CD4-positive, alpha-beta memory T cell (primary cell): ENCODE data around the gene TOB1. TPM values are rescaled to one million over a fixed set of nuclear protein-coding genes. Genes with fewer than 3 reads are reported as not detected.

Experiments used
- CTCF ChIA-PET: fragments of 350-600 bp; sonication (Branson Sonifier 250); formaldehyde crosslinking; loops from one replicate; lab custom pipeline; 2021; ENCODE audit warnings: inconsistent platforms; ENCODE audit not compliant: partially characterized antibody; lab: Charles Lee
- POLR2A ChIA-PET: fragments of 350-600 bp; sonication (Branson Sonifier 250); formaldehyde crosslinking; loops from one replicate; lab custom pipeline; 2021; ENCODE audit not compliant: partially characterized antibody; lab: Charles Lee
- DNase-seq, 5 donors: peaks; one replicate each; pipeline versions ENCODE4 v3.0.0 to v3.0.0-alpha.2; 2020 to 2022; ENCODE audit warnings: mixed read lengths in 1 of 5
- H3K27ac ChIP-seq: one replicate; pipeline ENCODE4 v1.7.0; 2013; ENCODE audit warnings: low read depth, low read length
- H3K27me3 ChIP-seq: 2 replicates; pipeline ENCODE4 v1.7.0; 2013; ENCODE audit warnings: mild to moderate bottlenecking, low read length, moderate library complexity; ENCODE audit not compliant: insufficient read depth
- H3K36me3 ChIP-seq: 2 replicates; pipeline ENCODE4 v1.7.0; 2013; ENCODE audit warnings: mild to moderate bottlenecking, low read length, moderate library complexity; ENCODE audit not compliant: insufficient read depth
- H3K4me1 ChIP-seq: 2 replicates; pipeline ENCODE4 v1.7.0; 2013; ENCODE audit warnings: mild to moderate bottlenecking, low read length, moderate library complexity; ENCODE audit not compliant: insufficient read depth
- H3K4me3 ChIP-seq, 2 donors: one replicate each; pipeline ENCODE4 v1.7.0; 2013; ENCODE audit warnings: low read length in 2 of 2, mild to moderate bottlenecking in 1 of 2
- H3K9me3 ChIP-seq, 2 donors: one replicate each; pipeline ENCODE4 v1.7.0; 2013; ENCODE audit warnings: low read length in 2 of 2, control low read depth in 1 of 2; ENCODE audit not compliant: control insufficient read depth in 1 of 2
- H3K27ac Mint-ChIP-seq, 7 donors: one replicate each; pipeline ENCODE4 v1.8.0; 2020 to 2021; ENCODE audit warnings: mixed read lengths in 7 of 7, mild to moderate bottlenecking in 6 of 7, inconsistent platforms in 3 of 7, moderate library complexity in 3 of 7
- H3K27me3 Mint-ChIP-seq, 2 donors: one replicate each; pipeline ENCODE4 v1.8.0; 2020 to 2021; ENCODE audit warnings: mixed read lengths in 2 of 2
- H3K36me3 Mint-ChIP-seq, 2 donors: one replicate each; pipeline ENCODE4 v1.8.0; 2020 to 2021; ENCODE audit warnings: mixed read lengths in 2 of 2, inconsistent platforms in 1 of 2, mild to moderate bottlenecking in 1 of 2
- H3K4me1 Mint-ChIP-seq, 4 donors: one replicate each; pipeline ENCODE4 v1.8.0; 2020 to 2021; ENCODE audit warnings: mixed read lengths in 4 of 4, mild to moderate bottlenecking in 1 of 4
- H3K4me3 Mint-ChIP-seq, 8 donors: one replicate each; pipeline ENCODE4 v1.8.0; 2020 to 2021; ENCODE audit warnings: mixed read lengths in 8 of 8, mild to moderate bottlenecking in 7 of 8, moderate library complexity in 6 of 8, inconsistent platforms in 3 of 8
- H3K9me3 Mint-ChIP-seq, 8 donors: one replicate each; pipeline ENCODE4 v1.8.0; 2020 to 2021; ENCODE audit warnings: mixed read lengths in 8 of 8, mild to moderate bottlenecking in 5 of 8, inconsistent platforms in 3 of 8, moderate library complexity in 1 of 8
- intact Hi-C: fragments of 100-400 bp; cut with micrococcal nuclease; formaldehyde crosslinking; loops from one replicate; pipeline ENCODE4 v1.15.1; 2023
- polyA plus RNA-seq, 2 donors: library from polyadenylated mRNA; unstranded; fragments of 300-500 nt; fragmentation: Illumina TruSeq; gene quantifications; one replicate each; pipeline ENCODE4 v1.2.3, GENCODE V29; 2021
- total RNA-seq, 2 experiments: library from RNA; stranded (reverse); gene quantifications; one replicate each; pipeline ENCODE4 v1.2.3, GENCODE V29; 2021

Gene TOB1
- total and polyA plus RNA-seq, 4 experiments from 2014 or later, result 74.3 to 104 (median 98.0) TPM

GRCh38 chr17:50889528-50890118, 23.5 kb upstream of the TOB1 start:
- Mint-ChIP-seq H3K36me3 (no peaks in the 10 kb centered on the region), H3K27me3 (no peaks in the 10 kb centered on the region), H3K4me3 (no peak overlapping the region), H3K27ac (peak overlapping the region in 1 of 7 donors; percentile 80), H3K9me3 (peaks cover 0 to 2% (median 0%) of the 10 kb centered on the region in 8 donors), H3K4me1 (peaks cover 15 to 29% (median 22%) of the 10 kb centered on the region in 4 donors)
- ChIA-PET POLR2A (interaction anchor here (1.8 to 8.8 kb wide), 2 partner anchors 13 to 23 kb away, joined by 5 to 116 read pairs; partner anchors contain the start of gene TOB1), CTCF (interaction anchor here (0.9 to 2.1 kb wide), 3 partner anchors 15 to 37 kb away, joined by 3 to 4 read pairs (median 3); no protein-coding TSS in a partner anchor)
- DNase-seq, result no peak
- H3K4me1 ChIP-seq, result peaks cover 20% of the 10 kb centered on the region
- no peaks in the 10 kb centered on the region for H3K9me3 ChIP-seq
- no peaks in the 10 kb centered on the region for H3K27me3 ChIP-seq
- H3K27ac ChIP-seq, result no peak overlapping the region
- intact Hi-C loops, result no loop called here
- no peak overlapping the region for H3K4me3 ChIP-seq
- no peaks in the 10 kb centered on the region for H3K36me3 ChIP-seq

- Histone ChIP-seq H3K9me3 (no peaks in the 10 kb centered on the region), H3K4me1 (peaks cover 20% of the 10 kb centered on the region), H3K27ac (no peak overlapping the region), H3K36me3 (no peaks in the 10 kb centered on the region), H3K4me3 (no peak overlapping the region), H3K27me3 (no peaks in the 10 kb centered on the region)
- intact Hi-C loops, result loop anchor here (2.0 kb wide), 1 partner anchor 21 kb away; the partner anchor contains the start of gene TOB1
- ChIA-PET POLR2A (interaction anchor here (0.9 to 8.8 kb wide), 8 partner anchors 9 to 57 kb away, joined by 3 to 116 read pairs (median 6); partner anchors contain the start of gene TOB1), CTCF (interaction anchor here (1.3 to 1.8 kb wide), 4 partner anchors 14 to 35 kb away, joined by 3 to 13 read pairs (median 5); partner anchors contain the start of gene TOB1)
- H3K4me3 Mint-ChIP-seq, result peak overlapping the region in 4 of 8 donors; percentile 4 to 26 (median 20)
- DNase-seq, result no peak
- no peaks in the 10 kb centered on the region for H3K27me3 Mint-ChIP-seq
- H3K4me1 Mint-ChIP-seq, result peaks cover 19 to 40% (median 27%) of the 10 kb centered on the region in 4 donors
- H3K27ac Mint-ChIP-seq, result peak overlapping the region in 4 of 7 donors; percentile 13 to 70 (median 62)
- peaks cover 0 to 5% (median 0%) of the 10 kb centered on the region in 8 donors for H3K9me3 Mint-ChIP-seq
- H3K36me3 Mint-ChIP-seq, result no peaks in the 10 kb centered on the region
Observed at GRCh38 chr17:50887705-50888245, 21.6 kb upstream of the TOB1 start.

GRCh38 chr17:50884439-50885311, 18.5 kb upstream of the TOB1 start:
- peak overlapping the region in 4 of 7 donors; percentile 71 to 88 (median 80) for H3K27ac Mint-ChIP-seq
- peaks cover 27% of the 10 kb centered on the region for H3K4me1 ChIP-seq
- H3K36me3 ChIP-seq, result no peaks in the 10 kb centered on the region
- H3K9me3 ChIP-seq, result no peaks in the 10 kb centered on the region
- H3K9me3 Mint-ChIP-seq, result peaks cover 0 to 5% (median 0%) of the 10 kb centered on the region in 8 donors
- H3K4me3 ChIP-seq, result no peak overlapping the region
- H3K27me3 ChIP-seq, result no peaks in the 10 kb centered on the region
- intact Hi-C loops, result no loop called here
- H3K4me1 Mint-ChIP-seq, result peaks cover 26 to 49% (median 34%) of the 10 kb centered on the region in 4 donors
- CTCF ChIA-PET, result interaction anchor here (0.9 to 1.6 kb wide), 3 partner anchors 25 to 33 kb away, joined by 3 read pairs; no protein-coding TSS in a partner anchor
- DNase-seq, result no peak
- H3K4me3 Mint-ChIP-seq, result no peak overlapping the region
- no peaks in the 10 kb centered on the region for H3K36me3 Mint-ChIP-seq
- POLR2A ChIA-PET, result interaction anchor here (1.2 to 8.8 kb wide), 3 partner anchors 13 to 26 kb away, joined by 3 to 116 read pairs (median 8); partner anchors contain the start of gene TOB1
- no peaks in the 10 kb centered on the region for H3K27me3 Mint-ChIP-seq
- H3K27ac ChIP-seq, result no peak overlapping the region

DNA sequence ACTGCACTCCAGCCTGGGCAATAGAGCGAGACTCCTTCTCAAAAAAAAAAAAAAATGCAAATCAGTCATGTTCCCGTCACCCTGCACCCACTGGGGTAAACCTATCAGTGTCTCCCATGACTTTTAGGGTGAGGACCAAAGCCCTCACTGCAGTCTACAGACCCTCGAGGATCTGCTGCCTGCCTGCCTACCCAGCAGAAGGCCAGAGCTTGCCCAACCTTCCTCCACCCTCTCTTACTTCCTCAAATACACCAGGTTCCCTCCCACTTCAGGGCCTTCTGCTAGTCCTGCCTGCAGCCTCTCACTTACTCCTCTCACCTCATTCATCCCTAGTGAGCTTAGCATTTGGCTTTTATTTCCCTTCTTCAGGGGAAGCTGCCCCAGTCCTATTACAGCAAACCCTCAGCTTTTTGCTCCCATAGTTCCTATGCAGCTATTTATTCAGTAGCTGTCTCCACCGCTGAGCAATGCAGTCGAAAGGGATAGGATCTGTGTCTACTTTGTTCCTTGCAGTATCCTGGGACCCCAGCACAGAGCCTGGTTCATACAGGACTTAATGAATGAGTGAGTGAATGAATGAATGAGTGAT, 17.8 kb upstream of the TOB1 start:
- H3K9me3 Mint-ChIP-seq, result peaks cover 0 to 5% (median 0%) of the 10 kb centered on the region in 8 donors
- intact Hi-C loops, result no loop called here
- Histone ChIP-seq H3K27ac (no peak overlapping the region), H3K27me3 (no peaks in the 10 kb centered on the region), H3K9me3 (no peaks in the 10 kb centered on the region), H3K4me1 (peaks cover 27% of the 10 kb centered on the region), H3K36me3 (no peaks in the 10 kb centered on the region), H3K4me3 (no peak overlapping the region)
- DNase-seq, result no peak
- no peaks in the 10 kb centered on the region for H3K27me3 Mint-ChIP-seq
- peaks cover 26 to 44% (median 31%) of the 10 kb centered on the region in 4 donors for H3K4me1 Mint-ChIP-seq
- H3K36me3 Mint-ChIP-seq, result no peaks in the 10 kb centered on the region
- peak overlapping the region in 1 of 8 donors; percentile 25 for H3K4me3 Mint-ChIP-seq
- peak overlapping the region in 5 of 7 donors; percentile 14 to 88 (median 71) for H3K27ac Mint-ChIP-seq
- ChIA-PET POLR2A (interaction anchor here (2.2 to 8.8 kb wide), 2 partner anchors 12 to 18 kb away, joined by 8 to 116 read pairs; partner anchors contain the start of gene TOB1), CTCF (interaction anchor here (1.4 to 1.6 kb wide), 2 partner anchors 30 to 32 kb away, joined by 3 read pairs; no protein-coding TSS in a partner anchor)

DNA sequence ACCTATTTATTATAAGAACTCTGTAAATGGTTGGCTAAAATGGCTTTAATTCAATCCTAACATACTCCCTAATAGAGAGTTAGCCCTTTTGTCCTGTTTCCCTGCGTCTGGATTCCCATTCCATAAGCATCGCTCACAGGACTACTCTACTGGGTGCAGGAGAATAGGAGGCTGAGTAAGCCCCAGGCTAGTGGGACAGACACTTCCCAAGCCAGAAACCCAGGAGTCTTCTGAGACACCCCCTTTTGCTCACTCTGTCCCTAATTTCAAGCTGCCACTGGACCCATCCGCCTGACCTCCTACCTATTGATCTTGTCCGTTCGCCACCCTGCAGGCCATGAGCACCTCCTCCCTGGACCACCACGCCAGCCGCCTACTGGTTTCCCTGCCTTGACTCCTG, 16.7 kb upstream of the TOB1 start:
- Mint-ChIP-seq H3K4me1 (peaks cover 24 to 42% (median 29%) of the 10 kb centered on the region in 4 donors), H3K27me3 (no peaks in the 10 kb centered on the region)
- POLR2A ChIA-PET, result interaction anchor here (2.2 to 8.8 kb wide), 2 partner anchors 11 to 17 kb away, joined by 8 to 116 read pairs; partner anchors contain the start of gene TOB1

DNA sequence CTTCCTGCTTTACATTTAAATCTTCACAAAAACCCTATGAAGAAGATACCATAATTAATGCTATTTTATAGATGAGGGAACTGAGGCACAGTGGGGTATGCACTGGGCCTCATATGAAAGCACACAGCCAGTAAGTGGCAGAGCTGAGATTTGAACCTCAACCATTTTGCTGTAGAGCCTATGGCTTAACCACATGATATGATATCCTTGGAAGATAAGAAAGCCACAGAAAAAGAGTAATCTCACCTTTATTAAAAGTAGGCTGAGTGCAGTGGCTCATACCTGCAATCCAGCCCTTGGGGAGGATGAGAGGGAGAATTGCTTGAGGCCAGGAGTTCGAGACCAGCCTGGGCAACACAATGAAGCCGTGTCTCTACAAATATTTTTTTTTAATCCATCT, 15.0 kb upstream of the TOB1 start:
- intact Hi-C loops, result no loop called here
- POLR2A ChIA-PET, result interaction anchor here (1.0 to 8.7 kb wide), 2 partner anchors 11 to 15 kb away, joined by 3 to 64 read pairs; partner anchors contain the start of gene TOB1
- Histone ChIP-seq H3K36me3 (no peaks in the 10 kb centered on the region), H3K9me3 (no peaks in the 10 kb centered on the region), H3K27me3 (no peaks in the 10 kb centered on the region), H3K27ac (no peak overlapping the region), H3K4me3 (no peak overlapping the region), H3K4me1 (peaks cover 8% of the 10 kb centered on the region)
- DNase-seq, result peak in 2 of 5 donors; percentile 20 to 23
- H3K4me3 Mint-ChIP-seq, result peak overlapping the region in 1 of 8 donors; percentile 26
- H3K4me1 Mint-ChIP-seq, result peaks cover 11 to 25% (median 15%) of the 10 kb centered on the region in 4 donors
- H3K27me3 Mint-ChIP-seq, result no peaks in the 10 kb centered on the region
- peak overlapping the region in 3 of 7 donors; percentile 22 to 41 (median 28) for H3K27ac Mint-ChIP-seq
- peaks cover 0 to 3% (median 0%) of the 10 kb centered on the region in 8 donors for H3K9me3 Mint-ChIP-seq
- CTCF ChIA-PET, result no interaction called here
- H3K36me3 Mint-ChIP-seq, result no peaks in the 10 kb centered on the region

More for the DNA sequence above, 16.7 kb upstream of the TOB1 start:
- DNase-seq, result no peak
- Mint-ChIP-seq H3K27ac (peak overlapping the region in 1 of 7 donors; percentile 88), H3K9me3 (peaks cover 0 to 3% (median 0%) of the 10 kb centered on the region in 8 donors), H3K4me3 (no peak overlapping the region), H3K36me3 (no peaks in the 10 kb centered on the region)
- no peaks in the 10 kb centered on the region for H3K27me3 ChIP-seq
- no peak overlapping the region for H3K27ac ChIP-seq
- H3K36me3 ChIP-seq, result no peaks in the 10 kb centered on the region
- no peak overlapping the region for H3K4me3 ChIP-seq
- peaks cover 22% of the 10 kb centered on the region for H3K4me1 ChIP-seq
- CTCF ChIA-PET, result no interaction called here
- intact Hi-C loops, result no loop called here
- no peaks in the 10 kb centered on the region for H3K9me3 ChIP-seq
